ENCODE data around the gene ITSN1. TPM values are rescaled to one million over a fixed set of nuclear protein-coding genes. Genes with fewer than 3 reads are reported as not detected.

ITSN1 gene
- polyA plus RNA-seq, 12 donors = 29.8 to 65.1 (median 37.2) TPM; not detected in 1

DNA sequence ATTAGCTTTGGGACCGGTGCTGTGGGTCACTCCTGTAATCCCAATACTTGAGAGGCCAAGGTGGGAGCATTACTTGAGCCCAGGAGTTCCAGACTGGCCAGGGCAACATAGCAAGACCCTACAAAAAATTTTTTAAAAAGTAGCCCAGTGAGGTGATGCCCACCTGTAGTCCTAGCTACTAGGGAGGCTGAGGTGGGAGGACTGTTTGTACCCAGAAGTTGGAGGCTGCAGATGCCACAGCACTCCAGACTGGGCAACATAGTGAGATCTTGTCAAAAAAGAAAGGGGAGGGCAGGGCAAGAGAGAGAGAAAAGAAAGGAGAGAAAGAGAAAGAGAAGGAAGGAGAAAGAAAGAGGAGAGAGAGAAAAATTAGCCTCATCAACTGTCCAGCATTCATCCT is 6.3 kb downstream of the ITSN1 start:
- no peak for DNase-seq

DNA sequence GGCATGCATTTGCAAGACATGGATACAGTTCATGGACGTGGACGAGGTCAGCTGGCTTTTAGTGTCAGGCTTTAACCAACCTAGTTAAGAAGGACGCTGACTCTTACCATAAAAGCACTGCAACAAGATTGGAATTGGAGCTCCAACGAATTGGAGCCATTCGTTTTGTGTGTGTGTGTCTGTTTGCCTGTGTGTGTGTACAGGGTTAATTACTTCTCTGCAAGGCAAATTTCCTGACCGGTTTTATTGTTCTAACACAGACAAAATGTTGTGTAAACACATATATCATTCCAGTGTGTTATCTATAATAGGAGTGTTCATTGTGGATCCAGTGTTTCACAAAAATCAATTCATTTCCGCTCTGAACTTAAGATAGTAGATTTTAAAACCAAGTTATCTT is 7.9 kb downstream of the ITSN1 start:
- no peak for DNase-seq

DNA sequence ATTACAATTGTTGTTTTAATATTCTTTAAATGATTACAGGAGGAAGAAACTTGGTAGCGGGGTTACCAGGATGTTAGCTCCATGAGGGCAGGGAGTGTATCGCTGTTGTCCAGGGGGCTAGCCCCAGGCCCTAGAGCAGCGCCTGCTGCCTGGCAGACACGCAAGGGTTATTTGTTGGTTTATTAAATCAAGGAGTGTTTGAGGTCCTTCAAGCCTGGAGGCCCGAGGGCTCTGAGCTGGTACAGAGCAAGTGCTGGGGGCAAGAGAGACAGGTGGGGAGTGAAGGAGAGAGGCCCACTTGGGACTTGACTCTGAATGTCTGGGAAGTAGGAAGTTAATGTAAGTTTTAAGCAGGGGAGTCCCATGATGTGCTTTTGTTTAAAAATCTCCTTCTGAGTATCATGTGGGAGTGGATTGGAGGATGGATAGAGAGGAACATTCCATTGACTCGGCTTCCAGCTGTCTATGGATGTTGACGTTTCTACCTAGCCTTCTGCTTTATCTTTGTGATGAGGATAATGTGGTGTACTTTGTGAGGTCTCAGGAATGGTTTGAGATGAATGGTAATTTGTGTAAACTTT is 8.7 kb downstream of the ITSN1 start:
- DNase-seq = no peak

DNA sequence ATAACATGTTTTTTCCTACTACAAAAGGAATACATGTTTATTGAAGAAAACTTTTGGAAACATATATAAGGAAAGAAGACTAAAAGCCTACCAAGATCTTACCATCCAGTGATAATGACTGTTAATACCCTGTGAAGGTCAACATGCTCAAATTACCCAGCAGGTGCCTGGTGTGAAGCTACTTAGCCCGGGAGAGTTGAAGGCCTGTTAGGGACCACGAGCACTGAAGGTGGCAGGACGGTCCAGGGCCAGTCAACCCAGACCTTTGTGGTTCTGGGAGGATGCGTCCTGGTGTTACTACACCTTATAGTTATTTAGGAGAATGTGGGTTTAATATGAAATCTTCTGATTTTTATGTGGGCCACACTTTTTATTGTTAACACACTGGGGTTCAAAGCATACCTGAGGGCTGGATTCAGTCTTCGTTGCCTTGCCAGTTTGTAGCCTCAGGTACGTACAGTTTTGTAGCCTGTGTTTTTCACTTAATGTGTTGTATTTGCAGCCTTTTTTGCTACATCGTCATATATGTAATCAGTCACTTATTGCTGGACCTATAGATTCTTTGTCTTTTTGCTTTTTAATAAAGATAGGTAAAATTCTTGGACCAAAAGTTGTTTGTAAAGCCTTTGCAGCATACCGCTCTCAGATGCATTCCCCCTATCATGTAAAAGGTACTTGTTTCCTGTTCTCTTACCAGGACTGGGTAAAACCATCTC is 9.8 kb downstream of the ITSN1 start:
- no peak for DNase-seq

DNA sequence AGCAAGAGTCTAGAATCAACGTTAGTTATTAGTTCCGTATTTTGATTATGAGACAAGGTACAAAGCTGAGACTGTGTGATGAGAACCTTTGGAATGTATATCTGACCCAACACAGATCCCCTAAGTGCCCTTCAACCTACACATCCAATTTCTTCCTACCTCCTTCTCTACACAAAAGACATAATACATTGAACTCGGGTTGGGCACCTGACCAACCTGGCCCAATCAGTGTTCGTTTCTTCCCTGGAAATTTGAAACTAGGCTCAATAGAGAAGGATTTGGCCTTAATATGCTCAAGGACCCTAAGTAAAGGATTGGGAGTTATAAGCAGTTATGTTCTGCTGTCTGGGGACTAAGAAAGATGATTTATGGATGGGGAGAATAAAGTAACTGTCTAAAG is 12.1 kb downstream of the ITSN1 start:
- DNase-seq = no peak

DNA sequence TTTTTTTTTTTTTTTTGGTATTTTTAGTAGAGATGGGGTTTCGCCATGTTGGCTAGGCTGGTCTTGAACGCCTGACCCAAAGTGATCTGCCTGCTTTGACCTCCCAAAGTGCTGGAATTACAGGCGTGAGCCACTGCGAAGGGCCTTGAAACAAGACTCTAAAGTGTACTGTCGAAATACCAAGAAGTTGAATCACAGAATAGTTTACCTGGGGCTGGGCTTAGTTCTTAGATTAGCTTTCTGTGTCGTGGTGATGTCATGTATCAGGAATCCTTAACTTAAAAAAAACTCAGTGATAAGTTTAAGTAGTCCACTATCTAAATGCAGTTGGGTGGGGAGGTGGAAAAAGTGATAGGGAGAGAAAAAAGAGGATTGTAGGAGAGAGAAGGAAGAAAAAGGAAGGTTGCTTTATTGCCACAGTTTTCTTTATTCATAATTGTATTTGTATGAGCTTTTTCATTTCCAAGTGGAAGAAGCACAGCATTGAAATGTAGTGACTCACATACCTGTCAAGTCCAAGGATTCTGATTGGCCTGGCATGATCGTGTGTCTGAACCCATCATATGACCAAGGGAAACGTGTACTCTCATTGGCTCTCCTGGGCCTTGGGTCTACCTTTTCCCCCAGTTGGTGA is 13.4 kb downstream of the ITSN1 start:
- DNase-seq = no peak

DNA sequence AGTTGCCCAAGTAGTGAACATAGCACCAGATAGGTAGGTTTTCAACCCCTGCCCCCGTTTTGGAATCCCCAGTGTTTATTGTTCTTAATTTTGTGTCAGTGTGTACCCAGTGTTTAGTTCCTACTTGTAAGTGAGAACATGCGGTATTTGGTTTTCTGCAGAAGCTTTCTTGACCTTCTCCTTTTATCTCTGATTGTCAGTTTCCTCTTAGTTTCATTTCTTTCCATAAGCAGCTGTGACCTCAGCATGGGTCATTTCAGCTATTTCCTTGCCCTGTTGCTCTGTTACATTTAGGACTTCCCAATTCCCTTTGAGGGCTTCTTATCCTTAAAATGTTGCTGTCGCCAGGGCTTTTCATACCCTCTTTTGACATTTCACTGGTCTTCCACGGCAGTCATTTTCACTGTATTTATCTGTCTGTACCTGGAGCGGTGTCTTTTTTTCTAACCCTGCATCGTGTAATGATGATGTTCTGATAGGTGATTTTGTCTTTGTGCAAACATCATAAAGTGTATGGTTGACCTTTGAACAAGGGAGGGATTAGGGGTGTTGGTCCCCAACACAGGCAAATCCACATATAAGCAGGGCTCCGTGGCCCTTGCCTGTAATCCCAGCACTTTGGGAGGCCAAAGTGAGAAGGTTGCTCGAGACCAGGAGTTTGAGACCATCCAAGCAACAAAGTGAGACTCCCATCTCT is 15.0 kb downstream of the ITSN1 start:
- peak; percentile 19 for DNase-seq

DNA sequence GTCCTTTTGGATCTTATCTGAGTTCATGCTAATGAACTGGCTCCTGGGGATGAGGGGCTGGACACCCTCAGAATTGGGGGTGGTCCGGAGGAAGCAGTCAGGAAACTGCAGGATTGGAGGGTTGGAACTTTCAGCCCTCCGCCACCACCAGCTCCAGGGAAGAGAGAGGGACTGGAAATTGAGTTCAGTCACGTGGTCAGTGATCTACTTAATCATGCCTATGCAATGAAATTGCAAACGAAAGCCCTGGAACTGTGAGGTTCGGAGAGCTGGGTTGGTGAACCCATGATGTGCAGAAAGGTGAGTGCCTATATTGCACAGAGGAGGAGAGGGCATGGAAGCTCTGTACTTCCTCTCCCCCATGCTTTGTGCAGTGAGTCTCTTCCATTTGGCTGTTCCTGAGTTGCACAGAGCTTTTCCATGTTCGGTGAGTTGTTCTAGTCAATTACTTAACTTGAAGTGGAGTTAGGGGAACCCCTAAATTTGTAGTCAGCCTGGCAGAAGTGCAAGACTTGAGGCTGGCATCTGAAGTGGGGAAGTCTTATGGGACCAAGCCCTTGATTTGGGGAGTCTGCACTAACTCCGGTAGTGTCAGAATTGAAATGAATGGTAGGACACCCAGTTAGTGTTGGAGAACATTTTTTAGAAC is 16.7 kb downstream of the ITSN1 start:
- no peak for DNase-seq

DNA sequence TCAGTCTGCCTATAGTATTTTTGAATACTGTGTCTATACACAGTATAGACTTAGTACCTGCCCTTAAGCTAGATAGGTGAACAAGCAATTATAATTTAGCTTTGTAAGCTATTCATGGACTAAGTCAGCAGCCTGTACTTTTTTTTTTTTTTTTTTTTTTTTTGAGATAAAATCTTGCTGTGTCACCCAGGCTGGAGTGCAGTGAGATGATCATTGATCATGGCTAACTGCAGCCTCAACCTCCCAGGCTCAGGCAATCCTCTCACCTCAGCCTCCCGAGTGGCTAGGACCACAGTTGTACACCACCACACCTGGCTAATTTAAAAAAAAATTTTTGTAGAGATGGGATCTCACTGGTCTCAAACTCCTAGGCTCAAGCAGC is 17.3 kb downstream of the ITSN1 start:
- no peak for DNase-seq

DNA sequence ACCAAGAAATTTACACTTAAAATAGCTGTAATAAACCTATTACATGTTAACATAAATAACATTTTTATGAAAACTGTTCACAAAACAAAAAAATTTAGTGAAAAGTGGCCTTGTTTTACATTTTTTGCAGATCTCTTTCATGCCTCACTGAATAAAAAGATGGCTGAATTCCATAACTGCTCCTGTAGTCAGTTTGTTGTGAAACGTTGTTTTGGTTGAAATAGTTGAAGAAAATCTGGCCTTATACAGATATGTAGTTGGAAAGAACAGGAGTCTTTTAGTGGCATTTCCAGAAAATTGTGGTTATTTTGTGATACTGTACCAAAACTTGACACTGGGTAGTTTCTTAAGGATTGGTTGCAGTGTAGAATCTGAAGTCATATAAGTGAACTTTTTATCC is 18.1 kb downstream of the ITSN1 start:
- DNase-seq = no peak

DNA sequence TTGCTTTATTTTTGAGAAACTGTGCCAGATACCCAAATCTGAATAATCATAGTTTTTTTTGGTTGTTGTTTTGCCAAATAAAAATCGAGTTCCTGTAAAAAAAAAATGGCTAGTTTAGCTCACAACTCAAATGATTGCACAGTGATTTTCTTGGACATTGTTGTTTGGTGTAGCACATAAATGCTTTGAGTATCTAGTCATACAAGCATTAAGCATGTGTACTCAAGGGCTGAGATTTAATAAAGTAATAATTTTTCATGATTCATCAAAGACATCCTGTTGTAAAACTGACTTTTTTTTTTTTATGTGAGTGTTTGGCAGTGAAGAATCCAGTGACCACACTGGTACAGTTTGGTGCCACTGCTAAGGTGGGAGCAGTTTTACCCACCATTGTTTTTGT is 18.8 kb downstream of the ITSN1 start:
- DNase-seq = no peak

DNA sequence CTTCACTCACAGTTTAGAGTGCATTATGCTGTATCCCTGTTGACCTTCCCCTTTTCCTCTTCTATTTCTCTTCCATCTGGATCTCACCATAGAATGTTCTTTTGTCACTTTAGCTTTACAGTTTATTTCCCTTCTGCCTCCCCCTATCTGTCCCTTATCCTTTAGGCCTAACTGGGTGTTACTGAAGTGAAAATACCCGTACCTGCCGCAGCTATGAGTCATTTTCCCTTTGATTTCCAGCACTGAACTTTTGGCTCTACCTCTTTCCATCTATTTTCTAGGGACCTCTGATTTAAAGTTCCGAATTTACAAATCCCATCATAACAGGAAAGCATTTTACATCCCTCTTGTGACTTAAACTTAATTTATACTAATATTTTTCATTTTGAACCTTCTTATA is 19.7 kb downstream of the ITSN1 start:
- DNase-seq = no peak

DNA sequence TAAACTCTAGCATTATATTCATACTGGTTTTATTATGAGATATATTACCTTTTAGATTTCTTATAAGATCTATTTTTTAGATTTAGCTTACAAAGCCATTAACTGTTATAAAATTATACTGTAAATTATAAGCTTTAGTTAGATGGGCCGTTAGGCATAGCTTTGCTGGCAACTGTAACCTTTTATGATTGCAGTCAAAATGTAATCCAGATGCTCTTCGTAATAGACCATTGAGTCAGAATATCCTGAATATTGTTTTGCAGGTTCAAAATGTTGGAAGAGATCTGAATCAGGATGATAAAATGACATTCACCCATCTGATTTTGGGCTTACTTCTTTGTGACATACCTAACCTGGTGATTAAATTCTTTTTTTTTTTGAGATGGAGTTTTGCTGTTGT is 20.9 kb downstream of the ITSN1 start:
- DNase-seq = no peak

DNA sequence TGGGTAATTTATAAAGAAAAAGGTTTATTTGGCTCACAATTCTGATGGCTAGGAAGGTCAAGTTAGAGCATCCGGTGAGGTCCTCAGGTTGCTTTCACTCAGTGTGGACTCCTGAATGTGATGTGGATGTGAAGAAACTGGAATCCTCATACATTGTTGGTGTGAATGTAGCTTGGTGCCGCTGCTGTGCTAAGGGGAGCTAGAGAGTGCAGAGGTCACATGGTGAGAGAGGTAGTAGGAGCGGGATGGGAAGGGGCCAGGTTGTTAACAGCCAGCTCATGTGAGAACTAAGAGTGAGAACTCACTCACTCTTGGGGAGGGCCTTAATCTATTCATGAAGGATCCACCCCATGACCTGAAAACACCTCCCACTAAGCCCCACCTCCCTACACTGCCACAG is 21.8 kb downstream of the ITSN1 start:
- DNase-seq = no peak

DNA sequence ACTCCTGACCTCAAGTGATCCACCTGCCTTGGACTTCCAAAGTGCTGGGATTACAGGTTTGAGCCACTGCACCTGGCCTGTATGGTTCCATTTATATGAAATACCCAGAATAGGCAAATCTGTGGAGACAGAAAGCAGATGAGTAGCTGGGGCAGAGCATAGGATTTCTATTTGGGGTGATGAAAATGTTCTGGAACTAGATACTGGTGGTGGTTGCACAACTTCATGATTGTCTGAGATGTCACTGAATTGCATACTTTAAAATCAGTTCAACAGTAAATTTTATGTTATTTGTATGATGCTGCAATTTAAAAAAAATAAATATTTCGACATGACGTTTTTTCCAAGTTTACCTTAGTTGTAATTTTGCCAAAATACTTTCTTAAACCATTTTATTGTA is 23.9 kb downstream of the ITSN1 start:
- no peak for DNase-seq

DNA sequence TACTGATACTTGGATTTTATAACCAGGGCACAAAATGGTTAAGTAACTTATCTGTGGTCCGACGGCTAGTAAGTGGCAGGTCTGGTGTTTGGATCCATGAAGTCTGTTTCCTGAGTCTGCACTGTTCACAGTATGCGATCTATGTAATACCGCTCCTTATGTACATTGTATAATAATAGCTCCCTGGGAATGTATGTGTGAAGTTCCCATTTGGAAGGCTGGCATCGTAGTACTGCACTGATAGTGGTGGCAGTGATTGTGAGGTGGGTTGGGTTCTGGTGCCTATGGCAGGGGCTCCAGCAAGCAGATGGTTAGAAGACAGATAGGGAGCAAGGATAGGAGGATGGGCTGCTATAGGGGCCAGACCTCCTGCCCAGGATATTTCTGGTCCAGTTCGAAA is 25.3 kb downstream of the ITSN1 start:
- DNase-seq = no peak

DNA sequence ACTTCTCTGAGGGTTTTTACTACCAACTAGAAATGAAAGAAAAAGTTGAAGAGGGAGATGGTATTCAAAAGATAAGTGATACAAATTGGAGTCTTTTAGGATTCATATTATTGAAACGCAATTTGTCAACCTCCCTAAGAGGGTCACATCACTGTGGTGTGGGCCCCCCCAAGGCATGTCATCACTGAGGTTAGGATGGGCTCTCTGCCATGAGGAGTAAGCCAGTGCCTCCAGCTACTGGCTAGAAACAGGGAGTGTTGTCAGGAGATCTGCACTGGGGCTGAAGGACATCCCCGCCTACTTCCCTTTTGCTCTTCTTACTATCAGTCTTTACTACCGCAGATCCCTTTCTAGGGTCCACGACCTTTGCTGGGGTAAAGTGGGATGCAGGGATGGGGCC is 25.9 kb downstream of the ITSN1 start:
- no peak for DNase-seq

DNA sequence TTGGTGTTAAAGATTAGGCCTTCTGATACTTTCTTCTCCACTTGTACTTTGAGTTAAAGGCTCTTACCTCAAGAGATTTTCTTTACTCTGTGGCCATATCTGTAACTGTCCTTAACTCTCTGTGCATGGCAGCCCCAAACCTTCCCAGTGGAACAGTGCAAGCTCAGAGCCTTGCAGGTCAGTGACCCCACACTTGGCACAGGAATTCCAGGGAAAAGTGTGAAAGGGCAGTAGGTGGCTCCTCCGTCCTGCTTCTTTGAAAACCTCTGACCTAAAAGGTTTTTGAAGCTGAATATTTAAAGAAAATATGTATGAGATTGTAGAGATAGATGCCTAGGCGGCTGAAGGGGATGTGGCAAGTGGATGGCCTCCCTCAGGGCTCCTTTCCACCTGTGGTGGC is 26.3 kb downstream of the ITSN1 start:
- DNase-seq = no peak

DNA sequence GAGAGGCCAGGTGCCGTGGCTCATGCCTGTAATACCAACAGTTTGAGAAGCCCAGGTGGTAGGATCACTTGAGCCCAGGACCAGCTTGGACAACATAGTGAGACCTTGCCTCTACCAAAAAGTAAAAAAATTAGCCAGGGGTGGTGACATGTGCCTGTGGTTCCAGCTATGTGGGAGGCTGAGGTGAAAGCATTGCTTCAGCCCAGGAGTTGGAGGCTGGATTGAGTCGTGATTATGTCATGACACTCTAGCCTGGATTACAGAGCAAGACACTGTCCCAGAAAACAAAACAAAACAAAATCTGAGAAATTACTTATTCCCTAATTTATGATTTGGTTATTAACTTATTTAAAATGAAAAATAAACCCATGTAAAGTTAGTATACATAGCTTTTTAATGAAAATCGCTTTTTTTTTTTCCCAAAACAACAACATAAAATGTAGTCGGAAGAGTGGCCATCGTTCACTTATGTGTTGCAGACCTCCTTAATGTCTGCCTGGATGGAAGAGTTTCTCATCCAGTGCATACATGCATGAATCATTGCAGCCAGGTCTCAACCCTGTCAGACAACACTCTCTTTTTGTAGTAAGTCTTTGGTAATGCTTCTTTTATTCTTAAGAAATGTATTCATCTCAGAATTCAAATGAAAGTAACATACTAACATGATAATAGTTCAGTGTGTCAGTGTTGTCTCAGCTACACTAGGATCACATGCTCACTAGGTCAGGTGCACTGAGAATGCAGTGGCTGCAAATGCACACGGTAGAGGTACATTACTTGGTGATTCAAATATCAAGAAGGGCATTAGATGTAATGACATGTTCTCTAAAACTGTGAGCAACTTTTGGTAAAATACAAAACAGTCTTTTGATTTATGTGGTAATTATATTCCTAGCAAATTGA is 28.0 kb downstream of the ITSN1 start:
- no peak for DNase-seq

DNA sequence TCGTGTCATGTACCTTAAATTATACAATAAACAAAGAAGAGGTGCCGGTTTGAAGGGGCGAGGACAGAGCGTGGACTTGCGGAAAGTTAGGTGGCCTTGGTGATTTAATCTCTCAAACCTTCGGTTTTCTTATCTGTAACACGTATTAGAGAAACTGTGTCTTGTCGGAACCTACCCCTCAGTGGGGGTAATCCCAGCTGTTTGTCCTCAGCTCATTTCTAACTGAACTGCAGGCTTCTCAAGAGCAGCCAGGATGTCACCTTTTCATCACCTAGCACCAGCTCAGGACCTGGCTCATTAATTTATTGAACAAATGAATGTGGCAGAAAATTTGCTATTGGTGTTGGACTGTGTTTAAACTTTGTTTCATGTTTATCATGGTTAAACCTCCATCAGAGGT is 31.2 kb downstream of the ITSN1 start:
- no peak for DNase-seq

DNA sequence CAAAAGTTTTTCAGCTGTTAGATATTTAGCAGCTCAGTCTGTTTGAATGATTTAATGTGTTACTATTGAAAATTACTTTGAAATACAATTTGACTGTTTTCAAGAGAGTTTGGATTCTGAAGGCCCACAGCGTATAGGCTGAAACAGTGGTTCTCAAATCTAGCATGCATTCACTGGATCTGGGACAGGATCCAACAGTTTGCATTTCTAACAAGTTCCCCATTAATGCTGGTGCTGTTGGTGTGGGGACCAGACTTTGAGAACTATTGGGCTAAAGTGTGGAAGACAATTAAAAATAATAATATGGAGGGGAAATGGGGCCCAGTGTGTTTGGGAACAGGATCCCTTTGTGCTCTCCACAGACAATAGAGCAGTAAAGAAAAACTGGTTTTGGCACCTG is 31.9 kb downstream of the ITSN1 start:
- no peak for DNase-seq
